Right forelimb (tissue), 1 donor: ENCODE data around the gene UNC5A.

Experiments
- DNase-seq: peaks from one replicate; pipeline ENCODE4 v3.0.0-alpha.2; 2018

The UNC5A gene

DNA sequence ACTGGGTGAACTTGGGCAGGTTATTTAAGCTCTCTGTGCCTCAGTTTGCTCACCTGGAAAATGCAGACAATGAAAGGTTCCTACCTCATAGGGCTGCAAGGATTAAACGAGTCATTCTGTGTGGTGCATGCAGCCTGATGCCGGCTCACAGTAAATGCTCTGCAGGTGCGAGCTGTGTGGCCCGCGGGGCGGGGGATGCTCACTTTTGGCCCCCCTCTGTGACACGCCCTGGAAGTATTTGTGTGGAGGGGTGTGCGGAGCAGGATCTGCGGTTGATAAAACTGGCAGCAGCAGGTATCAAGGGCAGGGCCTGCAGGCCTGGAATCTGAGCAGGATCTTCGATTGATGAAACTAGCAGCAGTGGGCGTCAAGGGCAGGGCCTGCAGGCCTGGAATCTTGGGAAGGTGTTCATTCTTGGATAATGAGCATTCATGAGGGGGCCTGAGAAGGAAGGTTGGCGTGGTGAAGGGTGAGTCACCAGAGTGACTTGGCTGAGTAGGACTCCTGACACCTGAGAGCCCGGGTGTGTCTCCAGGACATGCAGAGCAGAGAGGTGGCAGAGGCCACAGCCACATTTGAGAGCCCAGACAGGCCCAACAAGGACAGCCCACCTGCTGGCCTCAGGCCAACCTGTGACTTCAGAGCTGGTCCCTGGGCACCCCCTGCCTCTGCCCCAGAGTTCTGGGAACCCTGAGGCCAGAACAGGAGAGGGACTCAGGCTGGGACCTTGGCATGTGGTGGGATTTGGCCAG lies 11.9 kb downstream of the UNC5A start:
- DNase-seq, result no peak

- no peak for DNase-seq
Observed at GRCh38 chr5:176822793-176823481, 12.6 kb downstream of the UNC5A start.

- no peak for DNase-seq
Observed at GRCh38 chr5:176823869-176824412, 13.6 kb downstream of the UNC5A start.

DNA sequence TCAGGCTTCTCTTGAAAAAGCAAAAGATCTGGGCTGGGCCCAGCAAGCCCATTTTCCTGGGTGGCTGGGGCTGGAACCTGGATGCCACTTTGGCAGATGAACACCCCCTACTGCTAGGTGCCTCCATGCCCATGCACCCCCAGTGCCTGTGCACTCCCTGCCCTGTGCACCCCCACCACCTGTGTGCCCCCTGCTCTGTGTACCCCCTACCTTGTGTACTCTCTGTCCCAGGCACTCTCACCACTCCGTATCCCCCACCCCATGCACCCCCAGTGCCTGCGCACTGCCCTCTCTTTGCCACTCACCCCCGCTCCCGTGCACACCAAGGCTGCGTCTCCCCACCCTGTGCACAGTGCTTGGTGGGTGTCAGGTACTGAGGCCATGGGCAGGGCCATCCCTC lies 14.2 kb downstream of the UNC5A start:
- no peak for DNase-seq

GRCh38 chr5:176825234-176825633 lies 14.9 kb downstream of the UNC5A start:
- DNase-seq, result no peak

DNA sequence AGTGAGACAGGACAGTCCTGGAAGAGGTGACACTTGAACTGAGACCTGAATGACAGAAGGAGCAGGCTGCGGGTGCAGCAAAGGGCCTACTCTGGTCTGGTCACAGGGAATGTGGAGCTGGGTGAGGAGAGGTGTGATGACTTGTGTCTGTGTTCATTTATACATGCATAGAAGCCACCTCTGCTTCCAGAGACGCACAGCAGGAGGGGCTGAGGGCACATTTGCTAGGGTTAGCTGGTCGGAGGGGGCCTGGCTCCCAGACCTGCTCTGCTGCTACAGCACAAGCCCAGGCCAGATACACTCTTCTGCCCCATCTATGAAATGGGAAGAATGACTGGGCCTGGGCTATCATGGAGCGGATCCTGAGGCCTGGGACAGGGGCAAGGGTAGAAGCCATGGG lies 15.6 kb downstream of the UNC5A start:
- DNase-seq, result no peak

- no peak for DNase-seq
Observed at GRCh38 chr5:176827736-176828414, 17.5 kb downstream of the UNC5A start.

DNA sequence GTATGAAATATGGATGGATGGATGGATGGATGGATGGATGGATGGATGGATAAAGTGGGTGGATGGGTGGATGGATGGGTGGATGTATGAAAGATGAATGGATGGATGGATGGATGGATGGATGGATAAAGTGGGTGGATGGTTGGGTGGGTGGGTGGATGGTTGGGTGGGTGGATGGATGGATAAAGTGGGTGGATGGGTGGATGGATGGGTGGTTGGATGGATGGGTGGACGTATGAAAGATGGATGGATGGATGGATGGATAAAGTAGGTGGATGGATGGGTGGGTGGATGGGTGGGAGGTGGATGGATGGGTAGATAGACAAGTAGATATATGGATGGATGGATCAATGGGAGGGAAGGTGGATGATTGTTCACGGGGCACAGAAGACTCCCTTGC lies 19.0 kb downstream of the UNC5A start:
- no peak for DNase-seq

GRCh38 chr5:176830422-176830994 lies 20.1 kb downstream of the UNC5A start:
- DNase-seq, result no peak

- no peak for DNase-seq
Observed at GRCh38 chr5:176830995-176831423, 20.6 kb downstream of the UNC5A start.

GRCh38 chr5:176831425-176831824 lies 21.1 kb downstream of the UNC5A start:
- no peak for DNase-seq

DNA sequence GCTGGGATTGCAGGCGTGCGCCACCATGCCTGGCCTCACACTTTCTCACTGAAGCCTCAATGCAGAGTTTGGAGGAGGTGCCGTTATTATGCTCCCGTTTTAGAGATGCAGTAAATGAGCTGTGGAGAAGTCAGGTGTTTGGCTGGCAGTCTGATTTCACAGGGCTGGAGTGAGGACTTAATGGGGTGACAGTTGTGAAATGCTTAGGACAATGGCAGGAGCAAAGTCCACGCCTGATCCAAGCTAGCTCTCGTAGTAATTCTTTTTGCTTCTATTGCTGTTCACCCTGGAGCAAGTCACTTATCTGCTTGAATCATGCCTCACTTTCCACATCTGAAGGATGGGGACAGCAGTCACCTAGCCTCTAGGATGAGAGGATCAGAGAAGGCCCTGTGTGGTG lies 21.8 kb downstream of the UNC5A start:
- no peak for DNase-seq

DNA sequence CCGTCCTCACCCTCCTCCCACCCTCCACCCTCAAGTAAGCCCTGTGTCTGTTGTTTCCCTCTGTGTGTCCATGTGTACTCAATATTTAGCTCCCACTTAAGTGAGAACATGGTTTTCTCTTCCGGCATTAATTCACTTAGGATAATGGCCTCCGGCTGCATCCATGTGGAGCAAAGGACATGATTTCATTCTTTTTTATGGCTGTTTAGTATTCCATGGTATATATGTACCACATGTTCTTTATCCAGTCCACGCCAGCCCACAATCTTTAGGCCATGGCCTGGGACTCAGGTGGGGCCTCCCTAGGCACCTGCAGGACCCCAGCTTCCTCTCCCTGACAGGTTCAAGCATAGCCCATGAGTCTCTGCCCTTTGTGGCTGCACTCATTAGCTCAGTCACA lies 22.9 kb downstream of the UNC5A start:
- no peak for DNase-seq

DNA sequence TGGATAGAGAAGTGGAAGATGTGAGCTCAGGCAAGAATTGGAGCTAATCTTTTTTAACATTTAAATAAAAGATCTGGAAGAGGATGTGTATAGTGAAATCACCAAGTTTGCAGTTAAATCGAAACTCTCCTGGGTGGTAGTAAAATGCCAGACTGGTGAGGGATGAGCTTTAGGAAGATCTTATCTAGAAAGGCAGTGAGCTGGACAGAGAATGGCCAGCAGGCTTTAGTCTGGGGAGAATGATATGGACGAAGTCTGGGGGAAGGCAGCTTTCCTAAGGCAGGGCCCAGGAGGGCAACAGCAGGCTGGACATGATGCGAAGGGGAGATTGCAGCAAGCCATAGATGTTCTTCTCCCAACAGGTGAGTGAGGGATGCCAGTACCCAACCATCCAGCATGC lies 25.6 kb downstream of the UNC5A start:
- no peak for DNase-seq

- no peak for DNase-seq
Observed at GRCh38 chr5:176836811-176837706, 26.7 kb downstream of the UNC5A start.

DNA sequence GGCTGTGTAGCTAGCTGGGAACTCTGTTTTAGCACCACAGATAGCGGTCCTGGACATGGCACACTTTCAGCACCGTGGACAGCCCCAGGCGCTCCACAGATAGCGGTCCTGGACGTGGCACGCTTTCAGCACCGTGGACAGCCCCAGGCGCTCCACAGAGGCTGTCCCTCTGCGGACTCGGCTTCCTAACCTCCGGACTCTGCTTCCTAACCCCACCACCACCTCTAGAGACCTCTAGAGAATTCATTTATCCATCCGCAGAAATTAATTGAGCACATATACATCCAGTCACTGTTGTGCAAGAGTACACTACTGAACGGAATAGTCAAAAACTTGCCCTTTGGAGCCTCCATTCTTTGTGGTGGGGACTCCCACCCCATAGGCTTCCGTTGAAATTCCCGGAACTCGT lies 27.4 kb downstream of the UNC5A start:
- peak; percentile 92 for DNase-seq

- DNase-seq, result no peak
Observed at GRCh38 chr5:176843673-176844072, 33.3 kb downstream of the UNC5A start.

DNA sequence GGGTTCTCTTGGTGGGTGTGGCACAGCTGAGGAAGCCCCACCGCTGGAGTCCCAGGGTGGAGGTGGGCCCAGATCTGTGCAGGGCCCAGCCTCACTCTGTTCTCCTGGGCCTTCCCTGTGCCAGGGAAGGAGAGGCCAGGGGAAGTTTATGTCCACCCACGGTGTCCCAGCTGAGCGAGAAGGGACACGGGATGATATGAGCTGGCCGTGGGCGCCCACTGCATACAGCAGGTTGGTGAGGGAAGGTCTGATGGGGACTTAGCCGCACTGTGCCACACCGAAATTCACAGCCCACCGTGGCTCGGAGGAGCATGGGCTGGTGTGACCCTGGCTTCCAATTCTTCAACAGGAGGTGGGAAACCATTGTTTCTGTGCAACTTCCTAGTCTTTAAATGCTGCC lies 33.9 kb downstream of the UNC5A start:
- DNase-seq, result no peak

DNA sequence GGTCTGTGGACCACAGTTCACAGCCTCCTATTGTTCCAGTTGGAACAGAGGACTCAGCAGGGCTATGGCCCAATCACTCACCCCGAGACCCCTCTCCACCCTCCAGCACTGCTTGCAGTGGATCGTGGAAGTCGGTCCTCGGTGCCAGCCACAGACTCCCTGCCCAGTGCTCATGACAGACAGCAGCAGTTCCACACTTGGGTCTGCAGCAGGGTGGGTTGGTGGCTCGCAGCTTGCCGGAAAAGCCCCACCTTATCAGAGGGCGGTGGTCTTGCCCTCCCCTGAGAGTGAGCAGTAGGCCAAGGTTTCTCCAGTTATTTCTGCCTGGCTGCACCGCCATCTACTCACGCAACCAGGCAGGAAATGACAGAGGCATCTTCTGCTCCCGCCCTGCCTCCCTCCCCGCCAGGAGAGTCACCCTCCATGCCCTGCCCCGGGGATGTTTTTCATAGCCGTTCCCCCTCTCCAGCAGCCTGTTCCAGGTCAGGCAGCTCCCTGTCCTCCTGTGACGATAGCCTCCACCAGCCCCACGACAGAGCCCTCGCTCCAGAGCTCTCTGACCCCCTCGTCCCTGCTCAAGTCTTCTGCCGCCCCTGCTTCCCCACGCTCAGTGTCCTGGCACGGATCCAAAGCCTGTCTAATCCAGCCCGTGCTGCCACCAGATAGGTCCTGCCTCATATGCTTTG lies 34.5 kb downstream of the UNC5A start:
- DNase-seq, result no peak

GRCh38 chr5:176845392-176845713 lies 35.0 kb downstream of the UNC5A start:
- no peak for DNase-seq

DNA sequence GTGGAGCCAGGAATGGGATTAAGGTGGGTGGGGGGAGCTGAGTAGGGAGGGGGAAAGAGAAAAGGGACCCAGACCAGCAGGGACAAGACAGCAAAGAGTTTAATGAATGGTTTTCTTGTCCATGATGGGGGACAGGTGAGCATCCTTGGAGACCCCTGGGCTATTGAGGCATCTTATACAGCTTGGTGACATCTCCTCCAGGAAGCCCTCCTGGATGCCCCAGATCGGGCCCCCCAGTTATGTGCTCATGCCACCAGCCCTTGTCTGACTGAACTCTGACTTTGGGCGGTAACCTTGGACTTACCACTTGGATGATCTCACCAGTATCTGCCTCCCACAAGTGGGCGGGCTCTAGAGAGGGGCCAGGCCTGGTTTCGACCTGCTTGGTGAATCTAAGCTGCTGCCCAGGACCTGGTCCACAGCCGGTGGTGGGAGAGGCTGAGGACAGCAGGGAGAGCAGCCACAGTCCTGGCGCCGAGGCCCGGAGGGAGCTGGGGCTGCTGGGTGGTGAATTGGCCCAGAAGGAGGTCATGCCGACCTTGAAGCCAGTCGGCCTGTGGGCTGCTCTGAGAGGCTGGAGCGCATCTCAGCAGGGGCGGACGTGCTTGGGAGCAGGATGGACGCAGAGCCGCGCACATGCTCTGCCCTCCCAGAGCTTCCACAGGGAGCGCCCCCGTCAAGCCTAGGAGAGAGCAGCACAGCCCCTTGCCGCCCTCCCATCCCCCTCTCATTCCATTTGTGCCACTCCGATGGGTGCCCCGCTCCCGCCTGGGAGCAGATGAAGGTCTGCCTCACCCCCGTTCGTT lies 36.2 kb downstream of the UNC5A start:
- no peak for DNase-seq
